Epithelial cell of proximal tubule (primary cell): ENCODE data around the gene CLPTM1L. TPM values are rescaled to one million over a fixed set of nuclear protein-coding genes. Genes with fewer than 3 reads are reported as not detected.

ENCODE experiments used
- DNase-seq: peaks from one replicate; pipeline ENCODE4 v3.0.0-alpha.2; 2011; ENCODE audit warnings: low read depth
- H3K4me3 ChIP-seq: 2 replicates; pipeline ENCODE4 v1.5.1; 2011; ENCODE audit warnings: low read depth, mild to moderate bottlenecking, low read length
- CTCF ChIP-seq: conservative IDR thresholded peaks from 2 replicates; pipeline ENCODE4 v1.5.1; 2012; ENCODE audit warnings: low read depth, mild to moderate bottlenecking, low read length
- total RNA-seq: library from RNA; depleted of rRNA; stranded (reverse); fragments of >200 nt; gene quantifications from 2 replicates; pipeline ENCODE4 v1.2.3, GENCODE V29; 2015

Gene CLPTM1L
- total RNA-seq, 1 donor from 2014 or later: 112 TPM

- no peak overlapping the region for H3K4me3 ChIP-seq
- TF ChIP-seq CTCF: no peak
- DNase-seq: no peak
Measured at GRCh38 chr5:1324719-1325190, 20.1 kb downstream of the CLPTM1L start.

GRCh38 chr5:1324301-1324700 is 20.6 kb downstream of the CLPTM1L start:
- no peak for DNase-seq
- H3K4me3 ChIP-seq: no peak overlapping the region
- TF ChIP-seq CTCF: no peak

- no peak for DNase-seq
- TF ChIP-seq CTCF: no peak
- no peak overlapping the region for H3K4me3 ChIP-seq
Measured at GRCh38 chr5:1323803-1324173, 21.1 kb downstream of the CLPTM1L start.

DNA sequence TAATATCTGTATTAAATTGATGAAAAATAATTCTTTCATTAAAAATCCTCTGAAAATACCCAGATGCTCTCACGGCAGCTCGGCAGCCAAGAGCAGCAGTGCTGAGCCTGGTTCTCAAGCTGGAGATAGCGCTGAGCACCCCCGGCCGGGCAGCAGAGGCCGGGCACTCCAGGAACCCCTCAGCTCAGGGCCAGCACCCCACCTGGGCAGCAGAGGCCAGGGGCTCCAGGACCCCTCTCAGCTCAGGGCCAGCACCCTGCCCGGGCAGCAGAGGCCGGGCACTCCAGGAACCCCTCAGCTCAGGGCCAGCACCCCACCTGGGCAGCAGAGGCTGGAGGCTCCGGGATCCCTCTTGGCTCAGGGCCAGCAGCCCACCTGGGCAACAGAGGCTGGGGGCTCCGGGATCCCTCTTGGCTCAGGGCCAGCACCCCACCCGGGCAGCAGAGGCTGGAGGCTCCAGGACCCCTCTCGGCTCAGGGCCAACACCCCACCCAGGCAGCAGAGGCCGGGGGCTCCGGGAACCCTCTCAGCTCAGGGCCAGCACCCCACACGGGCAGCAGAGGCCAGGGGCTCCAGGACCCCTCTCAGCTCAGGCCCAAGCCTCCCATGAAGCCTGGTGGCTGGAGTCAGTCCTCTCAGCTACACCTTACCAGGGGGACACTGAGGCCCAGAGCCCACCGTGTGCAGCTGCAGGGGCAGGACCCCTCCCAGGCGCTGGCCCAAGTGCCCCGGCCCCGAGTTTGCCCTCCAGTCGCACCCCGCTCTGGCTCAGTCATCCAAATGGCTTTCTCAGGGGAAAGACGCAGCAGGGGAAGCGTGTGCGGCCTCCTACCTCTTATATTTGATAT is 21.7 kb downstream of the CLPTM1L start:
- DNase-seq: no peak
- no peak for TF ChIP-seq CTCF
- no peak overlapping the region for H3K4me3 ChIP-seq

DNA sequence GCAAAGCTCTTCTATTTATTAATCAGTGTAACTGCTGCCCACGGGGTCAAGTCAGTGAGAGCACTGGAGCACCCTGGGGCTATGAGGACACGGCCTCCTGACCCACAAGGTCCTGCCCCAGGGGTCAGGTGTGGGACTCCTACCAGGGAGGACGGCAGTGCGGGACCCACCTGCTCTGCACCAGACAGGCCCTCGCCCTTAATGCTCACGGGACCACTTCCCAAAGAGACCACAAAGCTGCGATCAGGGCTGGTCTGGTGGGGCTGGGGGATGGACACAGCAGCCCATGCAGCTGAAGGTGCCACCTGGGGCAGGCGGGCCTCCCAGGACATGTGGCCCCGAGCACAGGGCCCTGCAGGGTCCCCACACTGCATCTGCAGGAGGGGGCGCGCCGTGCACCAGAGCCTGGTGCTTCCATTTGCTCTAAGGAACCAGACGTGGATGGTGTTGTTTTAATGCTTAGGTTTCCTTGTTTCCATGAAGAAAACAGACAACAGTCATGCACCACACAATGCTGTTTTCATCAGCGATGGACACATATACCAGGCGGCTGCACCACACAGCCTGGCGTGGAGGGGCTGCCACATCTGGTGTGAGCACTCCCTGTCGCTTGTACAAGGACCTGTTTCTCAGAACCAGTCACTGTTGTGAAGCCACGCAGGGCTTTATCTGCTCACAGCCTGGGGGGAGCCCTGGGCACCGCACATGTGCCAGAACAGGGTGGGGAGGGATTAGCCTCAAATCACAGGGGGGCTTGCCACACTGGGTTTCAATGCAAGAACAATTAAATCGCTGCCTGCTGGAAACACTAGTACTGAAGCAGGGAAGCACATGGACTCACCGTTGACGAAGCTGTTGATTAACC is 22.6 kb downstream of the CLPTM1L start:
- no peak for TF ChIP-seq CTCF
- no peak for DNase-seq
- no peak overlapping the region for H3K4me3 ChIP-seq

GRCh38 chr5:1321576-1321975 is 23.3 kb downstream of the CLPTM1L start:
- TF ChIP-seq CTCF: no peak
- DNase-seq: no peak
- no peak overlapping the region for H3K4me3 ChIP-seq
